Measurements from ENCODE around the gene SLC22A17. TPM values are rescaled to one million over a fixed set of nuclear protein-coding genes. Genes with fewer than 3 reads are reported as not detected.

SLC22A17 gene
- total and polyA plus RNA-seq, 2 of the 8 experiments (the other 6 are each of a cell fraction or from before 2014, with no cell fraction given), result 43.0 to 49.0 TPM

- WGBS, 2 experiments (ENCODE audit: extremely low coverage in 1 of 2, insufficient coverage in 1 of 2, insufficient read length in 1 of 2, insufficient replicate concordance in 2 of 2, low coverage in 1 of 2, low lambda C conversion rate in 2 of 2, missing lambda C conversion rate in 1 of 2), result 100% methylated on average over 2 of the region's 2 CpGs; no CpG with 5 or more reads in 1 of the 2 experiments
- no peak overlapping the region for H3K9ac ChIP-seq (replicated peaks in 1 of 4; ENCODE audit: extremely low read depth in 1 of 4, low read depth in 3 of 4, low read length in 3 of 4)
- TF ChIP-seq E2F6 (IDR thresholded peaks at IDR 0.05), result no peak
- TF ChIP-seq CBX8 (IDR thresholded peaks at IDR 0.05; ENCODE audit: borderline replicate concordance, low read depth, low read length), result no peak
- no peak for TF ChIP-seq CTBP2 (IDR thresholded peaks at IDR 0.05; ENCODE audit: borderline replicate concordance, insufficient read depth, insufficient read length, low read length)
- no peak for TF ChIP-seq POLR2AphosphoS5 (IDR thresholded peaks at IDR 0.05; ENCODE audit: low read depth, low read length)
- no peak for TF ChIP-seq TBP (IDR thresholded peaks at IDR 0.05; ENCODE audit: low read depth, low read length)
- no peak for TF ChIP-seq PHF8 (conservative IDR thresholded peaks at IDR 0.05; ENCODE audit: low read depth, low read length)
- no peak for TF ChIP-seq KDM4A (IDR thresholded peaks at IDR 0.05; ENCODE audit: low read depth, low read length, severe bottlenecking)
These were observed 28.2 kb downstream of the SLC22A17 start for GRCh38 chr14:23324455-23324846.

More at GRCh38 chr14:23324455-23324846, 28.2 kb downstream of the SLC22A17 start:
- H4K8ac ChIP-seq (ENCODE audit: extremely low read depth, insufficient read depth, low read length), result no peak overlapping the region
- CTCF ChIA-PET (ENCODE audit: partially characterized antibody), result interaction anchor here (0.8 to 3.7 kb wide), 3 partner anchors 22 to 155 kb away, joined by 3 to 27 read pairs (median 3); no protein-coding TSS in a partner anchor
- no peak overlapping the region for H3K18ac ChIP-seq (ENCODE audit: extremely low read depth, low read length)
- no peak overlapping the region for H2BK12ac ChIP-seq (ENCODE audit: low read depth, low read length)
- no peak overlapping the region for H3K14ac ChIP-seq (ENCODE audit: insufficient read length)
- no peak overlapping the region for H2BK20ac ChIP-seq (ENCODE audit: low read length)
- no peak overlapping the region for H3K4me3 ChIP-seq (ENCODE audit: extremely low read depth in 1 of 4, insufficient read depth in 2 of 4, low read depth in 3 of 4, low read length in 4 of 4)
- H3K79me1 ChIP-seq (ENCODE audit: low read depth, low read length), result peaks cover 10% of the 10 kb centered on the region; the same call in 1 of the 2 replicates
- H3K4me2 ChIP-seq (ENCODE audit: insufficient read depth in 1 of 2, low read depth in 2 of 2, low read length in 2 of 2), result no peak overlapping the region
- H2BK120ac ChIP-seq (replicated peaks; ENCODE audit: low read depth, low read length), result no peak overlapping the region
- H2AFZ ChIP-seq (ENCODE audit: low read length), result no peak overlapping the region
- no peak overlapping the region for H2BK5ac ChIP-seq (ENCODE audit: low read depth, low read length)
- no peak for DNase-seq (ENCODE audit: low read depth in 1 of 2, low spot score in 2 of 2)
- H3K27me3 ChIP-seq (replicated peaks in 1 of 4; ENCODE audit: control insufficient read depth in 3 of 4, extremely low read depth in 1 of 4, insufficient read depth in 3 of 4, low read length in 3 of 4), result no peaks in the 10 kb centered on the region
- H4K5ac ChIP-seq (ENCODE audit: insufficient read length, low read depth, low read length), result no peak overlapping the region
- no peak overlapping the region for H3K27ac ChIP-seq (ENCODE audit: low read depth, low read length)
- no peak for FAIRE-seq
- no peak overlapping the region for H2AK5ac ChIP-seq (ENCODE audit: low read depth, low read length)
- H3K4ac ChIP-seq (replicated peaks; ENCODE audit: insufficient read length, low read depth, low read length), result no peak overlapping the region
- H3K79me2 ChIP-seq (ENCODE audit: control insufficient read depth in 1 of 2, insufficient read depth in 2 of 2, low read length in 2 of 2), result peaks cover 11 to 17% of the 10 kb centered on the region in 2 experiments
- H3K4me1 ChIP-seq (replicated peaks in 1 of 4; ENCODE audit: control insufficient read depth in 3 of 4, insufficient read depth in 4 of 4, low read length in 3 of 4), result peaks cover 0 to 6% (median 2%) of the 10 kb centered on the region in 4 experiments; a peak in 6 of 7 replicates
- peaks cover 9 to 35% (median 24%) of the 10 kb centered on the region in 4 experiments; a peak in 7 of 8 replicates for H3K36me3 ChIP-seq (ENCODE audit: control insufficient read depth in 2 of 4, insufficient read depth in 4 of 4, low read length in 3 of 4)
- no peaks in the 10 kb centered on the region for H3K9me3 ChIP-seq (ENCODE audit: insufficient read depth in 2 of 2, low read depth in 1 of 2, low read length in 1 of 2)
- POLR2A ChIA-PET (ENCODE audit: partially characterized antibody), result interaction anchor here (0.9 to 4.7 kb wide), 3 partner anchors 17 to 42 kb away, joined by 3 to 48 read pairs (median 4); partner anchors contain the start of genes BCL2L2 and PPP1R3E
- H3K23me2 ChIP-seq (ENCODE audit: low read depth, low read length), result peaks cover 10% of the 10 kb centered on the region
- no peak overlapping the region for H3K56ac ChIP-seq (replicated peaks; ENCODE audit: insufficient read length, low read depth, low read length)
- no peaks in the 10 kb centered on the region for H4K20me1 ChIP-seq (replicated peaks in 1 of 2; ENCODE audit: control insufficient read depth in 1 of 2, insufficient read depth in 2 of 2, low read length in 2 of 2)
- H3K23ac ChIP-seq (ENCODE audit: insufficient read length), result no peak overlapping the region
- H4K91ac ChIP-seq (replicated peaks; ENCODE audit: insufficient read length, low read length), result no peak overlapping the region
- no peak overlapping the region for H2BK15ac ChIP-seq (ENCODE audit: low read length)

Measured in H1 (cell line).